Right lobe of liver (tissue), 4 donors: ENCODE measurements around the gene YES1.

ENCODE experiments used
- CTCF ChIP-seq, 4 donors: fragments of 200-600 bp in 3 of 4; fragments of 450-650 bp in 1 of 4; IDR thresholded peaks; one replicate each; pipeline versions ENCODE4 v1.5.1 to v1.8.0; 2016 to 2022; ENCODE audit warnings: antibody characterized with exemption in 4 of 4, mild to moderate bottlenecking in 2 of 4
- POLR2A ChIP-seq: fragments of 450-650 bp; IDR thresholded peaks from one replicate; pipeline ENCODE4 v1.6.1; 2017; ENCODE audit warnings: antibody characterized with exemption, mild to moderate bottlenecking
- donor health status: DM: no; HTN: no; CAD: no.
- donor health status: DM: no; HTN: no; CAD: no.
- donor health status: DM: no; HTN: yes; CAD: no.

DNA sequence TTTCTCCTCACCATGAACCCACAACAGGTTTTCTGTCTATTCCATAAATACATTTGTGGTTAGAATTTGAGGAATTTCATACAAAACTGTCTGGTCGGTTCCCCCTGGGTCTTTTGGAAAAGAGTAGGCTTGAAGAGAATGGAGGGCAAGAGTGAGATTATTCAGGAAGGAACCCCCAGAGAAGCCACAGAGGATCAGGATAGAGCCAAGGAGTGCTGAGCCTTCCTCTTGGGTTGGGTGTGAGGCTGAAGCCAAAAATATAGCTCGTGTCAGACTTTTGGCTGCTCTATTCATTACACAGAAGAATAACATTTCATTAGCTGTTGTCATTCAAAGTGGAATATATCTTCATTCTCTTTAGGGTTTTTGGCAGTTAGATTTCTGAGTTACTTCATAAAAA lies 45.9 kb upstream of the YES1 start:
- no peak for TF ChIP-seq CTCF (IDR thresholded peaks at IDR 0.05)
- no peak for TF ChIP-seq POLR2A
